ENCODE results near the gene THOC5.

DNA sequence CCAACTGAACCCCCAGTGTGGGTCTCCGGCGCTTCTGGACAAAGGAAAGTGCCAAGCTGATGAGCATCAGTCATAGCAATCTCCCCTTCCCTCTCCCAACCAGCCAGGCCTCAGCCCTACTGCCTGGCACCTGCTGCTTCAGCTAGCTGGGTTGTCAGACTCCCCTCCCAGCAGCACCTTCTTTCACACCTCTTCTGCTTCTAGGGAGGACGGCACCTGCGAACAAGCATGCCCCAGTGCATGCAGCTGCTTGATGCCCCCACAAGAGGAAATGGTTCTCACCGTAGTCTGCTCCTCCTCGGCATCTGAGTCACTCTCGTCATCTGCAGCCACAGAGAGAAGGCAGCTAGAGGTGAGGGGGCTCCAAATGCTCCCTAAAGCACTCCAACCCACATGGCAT lies 25.4 kb downstream of the THOC5 start:
- TF ChIP-seq, protein P1, sequence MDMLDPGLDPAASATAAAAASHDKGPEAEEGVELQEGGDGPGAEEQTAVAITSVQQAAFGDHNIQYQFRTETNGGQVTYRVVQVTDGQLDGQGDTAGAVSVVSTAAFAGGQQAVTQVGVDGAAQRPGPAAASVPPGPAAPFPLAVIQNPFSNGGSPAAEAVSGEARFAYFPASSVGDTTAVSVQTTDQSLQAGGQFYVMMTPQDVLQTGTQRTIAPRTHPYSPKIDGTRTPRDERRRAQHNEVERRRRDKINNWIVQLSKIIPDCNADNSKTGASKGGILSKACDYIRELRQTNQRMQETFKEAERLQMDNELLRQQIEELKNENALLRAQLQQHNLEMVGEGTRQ (IDR thresholded peaks at IDR 0.05; ENCODE audit: low read depth, low read length): no peak
- TF ChIP-seq, protein P2, sequence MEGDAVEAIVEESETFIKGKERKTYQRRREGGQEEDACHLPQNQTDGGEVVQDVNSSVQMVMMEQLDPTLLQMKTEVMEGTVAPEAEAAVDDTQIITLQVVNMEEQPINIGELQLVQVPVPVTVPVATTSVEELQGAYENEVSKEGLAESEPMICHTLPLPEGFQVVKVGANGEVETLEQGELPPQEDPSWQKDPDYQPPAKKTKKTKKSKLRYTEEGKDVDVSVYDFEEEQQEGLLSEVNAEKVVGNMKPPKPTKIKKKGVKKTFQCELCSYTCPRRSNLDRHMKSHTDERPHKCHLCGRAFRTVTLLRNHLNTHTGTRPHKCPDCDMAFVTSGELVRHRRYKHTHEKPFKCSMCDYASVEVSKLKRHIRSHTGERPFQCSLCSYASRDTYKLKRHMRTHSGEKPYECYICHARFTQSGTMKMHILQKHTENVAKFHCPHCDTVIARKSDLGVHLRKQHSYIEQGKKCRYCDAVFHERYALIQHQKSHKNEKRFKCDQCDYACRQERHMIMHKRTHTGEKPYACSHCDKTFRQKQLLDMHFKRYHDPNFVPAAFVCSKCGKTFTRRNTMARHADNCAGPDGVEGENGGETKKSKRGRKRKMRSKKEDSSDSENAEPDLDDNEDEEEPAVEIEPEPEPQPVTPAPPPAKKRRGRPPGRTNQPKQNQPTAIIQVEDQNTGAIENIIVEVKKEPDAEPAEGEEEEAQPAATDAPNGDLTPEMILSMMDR (conservative IDR thresholded peaks at IDR 0.05; ENCODE audit: low read depth, low read length): no peak
- no peak for TF ChIP-seq POLR2A (IDR thresholded peaks at IDR 0.05; ENCODE audit: low read depth, low read length)
- TF ChIP-seq, protein P3, sequence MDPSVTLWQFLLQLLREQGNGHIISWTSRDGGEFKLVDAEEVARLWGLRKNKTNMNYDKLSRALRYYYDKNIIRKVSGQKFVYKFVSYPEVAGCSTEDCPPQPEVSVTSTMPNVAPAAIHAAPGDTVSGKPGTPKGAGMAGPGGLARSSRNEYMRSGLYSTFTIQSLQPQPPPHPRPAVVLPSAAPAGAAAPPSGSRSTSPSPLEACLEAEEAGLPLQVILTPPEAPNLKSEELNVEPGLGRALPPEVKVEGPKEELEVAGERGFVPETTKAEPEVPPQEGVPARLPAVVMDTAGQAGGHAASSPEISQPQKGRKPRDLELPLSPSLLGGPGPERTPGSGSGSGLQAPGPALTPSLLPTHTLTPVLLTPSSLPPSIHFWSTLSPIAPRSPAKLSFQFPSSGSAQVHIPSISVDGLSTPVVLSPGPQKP (IDR thresholded peaks at IDR 0.05; ENCODE audit: borderline replicate concordance, low read depth, low read length): no peak
- no peak for TF ChIP-seq NFE2L2 (IDR thresholded peaks at IDR 0.05; ENCODE audit: low read depth, low read length)
